Esophagus (tissue), 2 donors: ENCODE data around the gene TENM4. TPM values are rescaled to one million over a fixed set of nuclear protein-coding genes. Genes with fewer than 3 reads are reported as not detected.
A peak's percentile ranks its signal among the peaks of the same experiment; 100 is the strongest.

Source experiments
- H3K27ac ChIP-seq, 2 donors: one replicate each; pipeline ENCODE4 v1.5.1; 2013; ENCODE audit warnings: low read depth in 2 of 2, mild to moderate bottlenecking in 2 of 2, inconsistent platforms in 1 of 2, low read length in 1 of 2, moderate library complexity in 1 of 2
- H3K27me3 ChIP-seq, 2 donors: one replicate each; pipeline ENCODE4 v1.6.1; 2013; ENCODE audit warnings: low read length in 2 of 2, control low read depth in 1 of 2, mild to moderate bottlenecking in 1 of 2; ENCODE audit not compliant: insufficient read depth in 2 of 2, control insufficient read depth in 1 of 2
- H3K36me3 ChIP-seq, 2 donors: one replicate each; pipeline ENCODE4 v1.6.1; 2013; ENCODE audit warnings: low read length in 1 of 2; ENCODE audit not compliant: control insufficient read depth in 2 of 2, insufficient read depth in 2 of 2
- H3K4me1 ChIP-seq, 2 donors: one replicate each; pipeline ENCODE4 v1.6.1; 2013; ENCODE audit warnings: low read length in 1 of 2; ENCODE audit not compliant: control insufficient read depth in 2 of 2, insufficient read depth in 2 of 2
- H3K4me3 ChIP-seq, 2 donors: one replicate each; pipeline ENCODE4 v1.5.1; 2013; ENCODE audit warnings: low read length in 2 of 2, mild to moderate bottlenecking in 2 of 2, low read depth in 1 of 2, moderate library complexity in 1 of 2
- H3K9me3 ChIP-seq, 2 donors: one replicate each; pipeline ENCODE4 v1.6.1; 2013; ENCODE audit warnings: mild to moderate bottlenecking in 2 of 2, low read depth in 1 of 2, low read length in 1 of 2, moderate library complexity in 1 of 2; ENCODE audit not compliant: control insufficient read depth in 2 of 2, insufficient read depth in 1 of 2
- WGBS, 2 donors: extraction: QIAGEN DNeasy Blood & Tissue Kit; methylation state at CpG; one replicate each; pipeline ENCODE4 v1.1.7; 2013; 5-methylcytosine and 5-hydroxymethylcytosine counted together
- polyA plus RNA-seq, 2 donors: library from polyadenylated mRNA; stranded (reverse); fragments of 200-250 nt; gene quantifications; one replicate each; pipeline ENCODE4 v1.2.3, GENCODE V29; 2013
- donor health status: healthy with polysubstance abuse.
- donor health status: Bipolar disorder and iron deficiency.

Gene TENM4
- polyA plus RNA-seq, 2 donors: 1.3 to 4.1 TPM

DNA sequence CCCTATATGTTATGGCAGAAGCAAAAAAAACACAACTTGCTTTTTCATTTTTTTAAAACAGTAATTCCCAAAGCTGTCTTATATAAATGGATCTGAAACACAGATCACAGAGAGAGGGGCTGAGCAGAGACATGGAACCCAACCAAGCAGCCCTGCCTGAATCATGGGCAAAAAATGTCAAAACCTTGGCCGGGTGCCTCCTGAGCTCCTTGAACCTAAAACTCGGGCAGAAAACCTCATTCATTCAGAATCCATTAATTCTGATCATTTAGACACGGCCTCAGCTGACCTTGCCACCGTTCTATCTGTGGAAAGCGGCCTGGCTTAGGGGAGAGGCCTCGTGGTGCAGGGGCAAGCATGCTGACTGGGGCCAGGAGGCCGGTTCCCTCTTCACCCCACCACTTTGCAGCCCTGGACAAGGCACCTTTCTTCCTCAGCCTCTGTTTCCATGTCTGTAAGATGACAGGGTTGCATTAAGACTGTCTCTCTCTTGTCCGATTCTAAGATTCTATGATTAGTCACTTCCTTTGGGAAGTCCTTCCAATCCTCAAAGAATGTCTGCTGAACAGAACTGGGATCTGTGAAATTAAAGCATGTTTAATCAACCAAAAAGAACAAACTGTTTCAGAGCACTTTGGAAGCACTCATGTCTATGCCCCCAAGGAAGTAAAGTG, 26.0 kb downstream of the TENM4 start:
- H3K4me1 ChIP-seq: peaks cover 0 to 10% of the 10 kb centered on the region in 2 donors
- H3K9me3 ChIP-seq: no peaks in the 10 kb centered on the region
- H3K36me3 ChIP-seq: no peaks in the 10 kb centered on the region
- 25 to 37% methylated on average over 8 of the region's 8 CpGs for WGBS, 2 donors
- no peak overlapping the region for H3K4me3 ChIP-seq
- no peaks in the 10 kb centered on the region for H3K27me3 ChIP-seq
- H3K27ac ChIP-seq: peak overlapping the region in 1 of 2 donors; percentile 42

DNA sequence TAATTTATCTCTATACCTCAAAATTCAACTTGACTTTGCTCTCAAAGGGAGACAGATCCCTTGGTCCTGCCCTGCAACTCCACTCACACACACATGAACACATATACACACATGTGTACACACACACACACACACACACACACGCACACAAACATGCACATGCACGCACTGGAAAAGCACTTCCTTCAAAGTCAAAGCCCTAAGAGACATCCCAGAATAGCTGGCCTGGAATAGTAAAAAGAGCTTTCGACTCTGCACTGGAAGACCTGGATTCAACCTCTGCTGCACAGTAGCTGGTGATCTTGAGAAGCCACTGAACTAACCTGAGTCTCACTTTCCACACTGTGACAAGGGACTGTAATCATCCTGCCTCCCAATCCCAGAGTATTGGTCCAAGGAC, 26.8 kb downstream of the TENM4 start:
- WGBS, 2 donors: 58 to 61% methylated on average over 3 of the region's 3 CpGs
- H3K9me3 ChIP-seq: no peaks in the 10 kb centered on the region
- H3K4me1 ChIP-seq: peaks cover 0 to 8% of the 10 kb centered on the region in 2 donors
- no peak overlapping the region for H3K4me3 ChIP-seq
- no peaks in the 10 kb centered on the region for H3K27me3 ChIP-seq
- no peaks in the 10 kb centered on the region for H3K36me3 ChIP-seq
- H3K27ac ChIP-seq: peak overlapping the region in 1 of 2 donors; percentile 18

DNA sequence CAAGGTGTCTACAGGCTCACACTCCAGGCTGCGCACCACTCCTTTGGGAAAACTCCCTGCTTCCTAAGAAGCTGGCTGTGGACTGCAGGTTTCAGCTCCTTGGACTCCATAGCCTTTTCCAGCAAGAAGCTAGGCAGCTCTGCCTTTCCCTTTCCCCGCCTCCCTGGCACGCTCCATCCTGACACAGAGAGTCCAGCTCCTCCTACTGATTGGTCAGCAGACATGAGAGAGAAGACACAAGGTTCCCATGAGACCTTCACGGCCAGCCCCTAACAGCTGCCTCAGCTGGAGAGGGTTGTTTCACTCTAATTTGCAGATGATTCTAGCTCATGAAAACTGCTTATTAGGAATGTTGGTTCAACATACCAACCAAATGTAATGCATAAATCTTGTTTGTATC, 27.6 kb downstream of the TENM4 start:
- 28 to 50% methylated on average over 4 of the region's 4 CpGs for WGBS, 2 donors
- Histone ChIP-seq H3K36me3 (no peaks in the 10 kb centered on the region), H3K9me3 (no peaks in the 10 kb centered on the region), H3K27ac (no peak overlapping the region), H3K4me3 (no peak overlapping the region), H3K27me3 (no peaks in the 10 kb centered on the region), H3K4me1 (peaks cover 0 to 2% of the 10 kb centered on the region in 2 donors)

DNA sequence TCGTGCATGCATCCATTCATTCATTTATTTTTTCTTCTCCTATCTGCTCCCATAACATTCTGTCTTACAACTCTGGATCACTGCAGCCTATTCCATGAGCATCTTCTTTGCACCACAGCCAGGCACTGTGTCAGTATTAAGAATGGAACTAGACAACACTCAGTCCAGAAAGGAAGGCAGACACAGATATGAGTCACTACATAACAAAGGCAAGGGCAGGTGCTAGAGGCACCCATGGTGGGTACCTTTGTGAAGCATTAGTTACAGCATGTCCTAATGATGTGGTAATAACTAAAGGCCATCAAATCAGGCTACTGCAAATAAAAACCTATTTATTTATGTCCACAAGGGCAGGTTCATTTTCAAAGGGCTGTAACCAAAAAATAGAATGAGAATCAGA, 28.1 kb downstream of the TENM4 start:
- no peak overlapping the region for H3K4me3 ChIP-seq
- H3K27me3 ChIP-seq: no peaks in the 10 kb centered on the region
- peaks cover 0 to 2% of the 10 kb centered on the region in 2 donors for H3K4me1 ChIP-seq
- H3K27ac ChIP-seq: no peak overlapping the region
- no peaks in the 10 kb centered on the region for H3K36me3 ChIP-seq
- WGBS, 2 donors: 79 to 81% methylated on average over 1 of the region's 1 CpG
- H3K9me3 ChIP-seq: no peaks in the 10 kb centered on the region

DNA sequence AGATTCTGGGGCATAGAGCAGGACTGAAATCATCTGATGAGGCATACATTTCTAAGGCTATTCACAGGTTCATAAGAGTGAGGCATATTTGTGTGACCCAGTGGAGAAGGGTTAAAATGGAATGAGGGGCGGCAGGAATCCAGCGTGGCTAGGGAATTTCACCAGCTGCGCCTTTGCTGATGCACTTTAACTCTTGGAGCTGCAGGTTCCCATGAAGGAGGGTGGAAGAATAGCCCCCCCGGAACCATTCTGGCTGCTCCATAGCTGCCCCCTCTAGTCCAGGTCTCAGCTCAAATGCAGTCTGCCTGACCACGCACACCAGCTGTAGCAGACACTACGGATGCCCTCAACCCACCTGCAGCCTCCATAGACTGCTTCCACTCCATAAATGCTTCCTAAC, 31.5 kb downstream of the TENM4 start:
- Histone ChIP-seq H3K4me3 (no peak overlapping the region), H3K27me3 (no peaks in the 10 kb centered on the region), H3K4me1 (no peaks in the 10 kb centered on the region), H3K36me3 (no peaks in the 10 kb centered on the region), H3K9me3 (no peaks in the 10 kb centered on the region), H3K27ac (no peak overlapping the region)
- WGBS, 2 donors: 83 to 94% methylated on average over 6 of the region's 6 CpGs

DNA sequence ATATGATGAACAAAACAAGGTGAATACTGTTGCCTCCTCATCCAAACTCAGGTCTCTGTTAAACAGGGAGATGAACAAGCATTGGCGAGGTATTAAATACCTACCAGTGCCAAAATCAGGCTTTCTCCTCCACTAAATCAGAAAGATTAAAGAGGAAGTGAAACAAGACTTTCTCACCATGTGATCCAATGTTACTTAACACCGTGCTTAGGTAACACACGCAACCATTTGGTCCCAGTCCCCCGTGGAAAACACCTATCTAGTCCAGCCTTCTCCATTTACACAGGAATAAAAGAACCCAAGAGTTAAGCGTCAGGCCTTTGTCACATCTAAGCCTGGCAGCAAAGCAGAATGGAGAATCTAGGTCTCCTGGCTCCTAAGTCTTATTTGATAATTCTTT, 34.5 kb downstream of the TENM4 start:
- Histone ChIP-seq H3K4me1 (no peaks in the 10 kb centered on the region), H3K9me3 (no peaks in the 10 kb centered on the region), H3K36me3 (no peaks in the 10 kb centered on the region), H3K27me3 (no peaks in the 10 kb centered on the region), H3K27ac (no peak overlapping the region), H3K4me3 (no peak overlapping the region)
- 53 to 57% methylated on average over 5 of the region's 5 CpGs for WGBS, 2 donors

DNA sequence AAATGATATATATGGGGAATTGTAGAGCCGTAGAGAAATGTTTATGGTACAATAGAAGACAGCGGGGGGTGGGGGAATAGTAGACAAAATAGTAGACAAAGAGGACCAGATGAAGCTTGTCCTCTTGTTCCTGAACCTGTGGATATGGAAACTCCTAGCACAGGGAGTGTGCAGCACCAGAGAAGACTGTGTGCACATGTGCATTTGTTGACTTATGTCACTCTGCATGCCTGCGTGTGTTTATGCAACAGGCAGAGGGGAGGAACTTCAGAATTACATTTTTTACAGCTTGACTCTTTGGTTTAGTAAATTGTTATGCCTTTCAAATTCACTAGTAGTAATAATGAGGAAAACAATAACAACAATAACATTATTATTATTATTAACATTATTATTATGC, 36.0 kb downstream of the TENM4 start:
- no peaks in the 10 kb centered on the region for H3K4me1 ChIP-seq
- H3K9me3 ChIP-seq: no peaks in the 10 kb centered on the region
- no peaks in the 10 kb centered on the region for H3K36me3 ChIP-seq
- no peak overlapping the region for H3K4me3 ChIP-seq
- no peak overlapping the region for H3K27ac ChIP-seq
- no peaks in the 10 kb centered on the region for H3K27me3 ChIP-seq
- 79 to 81% methylated on average over 3 of the region's 3 CpGs for WGBS, 2 donors

DNA sequence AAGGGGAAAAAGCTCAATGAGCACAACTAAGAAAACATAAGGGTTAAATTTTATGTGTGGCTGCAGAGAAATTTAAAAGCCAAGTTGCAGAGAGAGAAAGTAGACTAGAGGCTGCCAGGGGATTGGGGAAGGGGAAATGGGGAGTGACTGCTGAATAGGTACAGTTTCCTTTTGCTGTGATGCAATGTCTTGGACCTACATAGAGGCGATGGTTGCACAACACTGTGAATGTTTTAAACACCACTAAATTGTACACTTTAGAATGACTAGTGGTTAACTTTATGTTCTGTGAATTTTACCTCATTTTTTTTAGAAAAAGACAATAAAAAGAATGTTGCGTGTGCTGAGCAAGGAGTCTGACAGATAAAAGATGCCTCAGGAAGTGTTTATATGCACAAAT, 36.5 kb downstream of the TENM4 start:
- WGBS, 2 donors: 63 to 69% methylated on average over 2 of the region's 2 CpGs
- no peaks in the 10 kb centered on the region for H3K36me3 ChIP-seq

DNA sequence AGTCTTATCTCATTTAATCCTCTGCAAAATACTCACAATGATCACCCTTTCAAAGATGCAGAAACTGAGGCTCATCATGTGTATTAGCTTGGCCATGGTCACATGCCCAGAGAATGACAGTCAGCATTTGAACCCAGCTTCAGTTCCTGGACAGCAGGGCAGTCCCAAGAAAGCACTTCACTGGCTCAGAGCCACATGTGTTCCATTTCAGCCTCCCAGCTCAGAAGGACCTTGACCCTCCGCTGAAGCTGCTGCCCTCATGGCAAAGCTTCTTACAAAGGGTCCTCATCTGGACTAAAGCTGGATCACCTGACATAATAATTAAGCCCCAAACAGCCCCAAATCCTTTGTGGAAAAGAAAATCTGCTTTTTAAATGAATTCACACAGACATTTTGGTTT, 37.0 kb downstream of the TENM4 start:
- Histone ChIP-seq H3K27me3 (no peaks in the 10 kb centered on the region), H3K9me3 (no peaks in the 10 kb centered on the region), H3K4me1 (no peaks in the 10 kb centered on the region), H3K4me3 (no peak overlapping the region), H3K27ac (no peak overlapping the region), H3K36me3 (no peaks in the 10 kb centered on the region)
- 83 to 98% methylated on average over 1 of the region's 1 CpG for WGBS, 2 donors

More for the DNA sequence above, 36.5 kb downstream of the TENM4 start:
- Histone ChIP-seq H3K4me1 (no peaks in the 10 kb centered on the region), H3K4me3 (no peak overlapping the region), H3K27ac (no peak overlapping the region), H3K27me3 (no peaks in the 10 kb centered on the region), H3K9me3 (no peaks in the 10 kb centered on the region)

DNA sequence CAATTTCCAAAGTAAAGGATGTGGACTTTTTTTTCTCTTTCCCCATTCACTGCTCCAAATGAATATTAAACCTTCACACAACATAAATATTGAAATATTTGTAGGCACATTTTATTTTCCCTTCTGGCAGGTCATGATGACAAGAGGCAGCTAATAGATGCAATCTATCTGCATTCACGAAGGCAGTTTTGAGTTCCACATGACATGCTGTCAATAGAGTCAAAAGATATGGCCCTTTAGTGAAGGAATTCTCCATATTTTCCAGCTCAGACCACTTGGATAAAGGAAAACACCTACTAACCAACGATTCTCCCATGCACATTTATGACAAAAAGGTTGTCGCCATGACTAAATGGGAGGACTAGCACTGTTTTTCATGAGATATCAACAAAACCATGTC, 37.9 kb downstream of the TENM4 start:
- H3K4me1 ChIP-seq: no peaks in the 10 kb centered on the region
- H3K27me3 ChIP-seq: no peaks in the 10 kb centered on the region
- no peak overlapping the region for H3K27ac ChIP-seq
- H3K9me3 ChIP-seq: no peaks in the 10 kb centered on the region
- WGBS, 2 donors: 85% methylated on average over 3 of the region's 3 CpGs
- H3K4me3 ChIP-seq: no peak overlapping the region
- no peaks in the 10 kb centered on the region for H3K36me3 ChIP-seq
